CD4-positive, alpha-beta T cell treated with Interleukin-4 for 1 hour (primary cell): ENCODE data around the gene LY6G6C.
"Not testable (repeated sequence)": the region's sequence is repeated elsewhere in the genome, so short reads cannot be mapped to it uniquely, and the experiment has no call there.

ENCODE experiments used
- DNase-seq, 2 donors: peaks; one replicate each; pipeline ENCODE4 v3.0.0-alpha.2; 2020 to 2022

LY6G6C gene

DNA sequence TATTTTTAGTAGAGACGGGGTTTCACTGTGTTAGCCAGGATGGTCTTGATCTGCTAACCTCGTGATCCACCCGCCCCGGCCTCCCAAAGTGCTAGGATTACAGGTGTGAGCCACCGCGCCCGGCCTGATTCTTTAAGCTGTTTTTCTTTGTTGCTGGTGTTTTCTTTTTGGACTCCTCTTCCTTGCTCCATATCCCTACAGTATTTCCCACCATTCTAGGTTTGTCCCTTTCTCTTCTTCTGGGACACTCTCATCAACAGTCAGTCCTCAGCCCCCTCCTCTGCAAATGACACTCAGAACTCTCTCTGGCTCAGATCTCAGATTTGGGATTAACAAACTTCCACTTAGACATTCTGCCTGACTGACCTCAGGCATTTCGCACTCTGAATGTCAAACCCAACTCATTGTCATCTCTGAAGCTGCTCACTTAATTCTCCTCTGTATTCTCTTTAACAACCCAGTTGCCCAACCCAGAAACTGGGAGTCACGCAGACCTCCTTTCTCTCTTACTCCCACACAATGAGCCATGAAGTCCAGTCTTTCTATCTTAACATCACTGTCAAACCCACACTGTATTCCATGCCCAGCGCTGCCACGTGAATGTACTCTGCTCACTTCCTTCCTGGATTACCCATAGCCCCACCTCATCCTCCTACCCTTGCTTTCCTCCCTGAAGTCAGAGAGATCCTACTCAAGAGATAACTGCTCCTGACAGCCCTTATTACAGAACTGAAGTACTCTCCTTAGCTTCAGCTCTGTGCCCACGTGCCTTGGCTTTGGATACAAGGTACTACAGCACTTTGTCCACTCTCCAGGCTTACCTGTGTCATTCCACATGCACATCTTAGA lies 4.2 kb upstream of the LY6G6C start:
- DNase-seq, result no peak

DNA sequence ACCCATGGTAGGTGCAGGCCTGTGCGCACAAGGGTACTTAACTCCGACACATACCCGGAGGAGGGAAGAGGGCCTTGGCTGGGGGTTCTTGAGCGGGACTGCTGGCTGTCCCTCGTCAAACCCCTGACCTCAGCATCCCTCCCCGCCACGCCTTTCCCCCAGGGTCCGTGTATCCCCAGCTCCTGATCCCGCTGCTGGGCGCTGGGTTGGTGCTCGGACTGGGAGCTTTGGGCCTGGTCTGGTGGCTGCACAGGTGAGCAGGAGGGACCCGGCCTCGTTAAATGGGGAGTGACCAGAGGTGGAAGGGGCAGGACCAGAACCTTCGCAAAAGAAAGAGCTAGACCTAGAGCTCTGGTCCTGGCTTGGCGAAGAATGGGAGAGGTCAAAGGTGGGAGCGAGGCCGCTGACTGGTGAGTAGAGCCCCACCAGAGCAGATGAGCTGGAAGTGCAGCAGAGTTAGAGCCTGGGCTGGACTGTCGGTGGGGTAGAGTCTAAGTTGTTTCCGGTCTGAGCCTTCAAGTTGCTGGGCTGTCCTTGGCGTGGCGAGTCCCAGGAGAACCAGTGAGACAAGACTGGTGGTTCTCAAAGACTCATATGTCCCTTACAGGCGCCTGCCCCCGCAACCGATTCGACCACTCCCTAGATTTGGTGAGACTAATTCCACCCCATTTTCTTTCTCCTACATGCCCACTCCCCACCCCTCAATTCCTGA lies 2.6 kb upstream of the LY6G6C start:
- no peak for DNase-seq

DNA sequence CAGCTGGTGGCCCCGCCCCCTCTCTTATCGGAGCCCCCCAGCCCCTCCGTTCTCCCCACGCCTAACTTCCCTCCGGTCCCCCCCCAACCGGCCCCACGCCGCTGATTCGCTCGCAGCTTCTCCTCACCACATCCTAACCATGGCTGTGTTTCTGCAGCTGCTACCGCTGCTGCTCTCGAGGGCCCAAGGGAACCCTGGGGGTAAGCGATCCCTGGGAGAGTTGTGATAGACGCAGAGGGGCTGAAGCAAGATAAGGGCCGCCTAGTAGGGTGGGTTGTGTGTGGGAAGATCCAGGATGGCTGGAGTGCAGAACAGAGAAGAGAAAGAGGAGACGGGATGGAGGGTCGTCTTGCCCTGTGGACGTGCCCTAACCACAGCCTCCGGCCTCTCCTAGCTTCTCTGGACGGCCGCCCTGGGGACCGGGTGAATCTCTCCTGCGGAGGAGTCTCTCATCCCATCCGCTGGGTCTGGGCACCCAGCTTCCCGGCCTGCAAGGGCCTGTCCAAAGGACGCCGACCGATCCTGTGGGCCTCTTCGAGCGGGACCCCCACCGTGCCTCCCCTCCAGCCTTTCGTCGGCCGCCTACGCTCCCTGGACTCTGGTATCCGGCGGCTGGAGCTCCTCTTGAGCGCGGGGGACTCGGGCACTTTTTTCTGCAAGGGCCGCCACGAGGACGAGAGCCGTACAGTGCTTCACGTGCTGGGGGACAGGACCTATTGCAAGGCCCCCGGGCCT lies 1.9 kb upstream of the LY6G6C start, which contains the start of gene MPIG6B:
Gene MPIG6B (plus strand): TSS at position 129 of the 735 bp plus-strand sequence. CDS start 11 bp downstream, at position 140.
- no peak for DNase-seq

DNA sequence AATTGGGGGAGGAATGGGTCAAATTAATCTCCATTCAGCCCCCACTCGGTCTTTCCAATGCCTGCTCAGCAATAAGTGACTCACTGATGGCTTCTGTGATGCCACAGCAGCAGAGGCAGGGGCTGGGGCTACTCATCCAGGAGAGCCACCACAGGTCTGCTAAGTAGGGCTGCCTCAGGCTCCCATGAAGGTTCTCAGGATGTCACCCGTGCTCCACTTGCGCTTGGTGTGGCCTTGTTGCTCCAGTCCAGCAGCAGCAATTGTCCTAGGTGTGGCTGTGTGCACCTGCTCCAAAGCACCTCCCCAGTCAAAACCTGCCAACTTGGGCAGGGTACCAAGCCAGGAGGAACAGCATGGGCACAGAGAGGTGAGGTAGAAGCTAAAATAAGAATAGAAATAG lies 627 bp upstream of the LY6G6C start:
- DNase-seq, result no peak

DNA sequence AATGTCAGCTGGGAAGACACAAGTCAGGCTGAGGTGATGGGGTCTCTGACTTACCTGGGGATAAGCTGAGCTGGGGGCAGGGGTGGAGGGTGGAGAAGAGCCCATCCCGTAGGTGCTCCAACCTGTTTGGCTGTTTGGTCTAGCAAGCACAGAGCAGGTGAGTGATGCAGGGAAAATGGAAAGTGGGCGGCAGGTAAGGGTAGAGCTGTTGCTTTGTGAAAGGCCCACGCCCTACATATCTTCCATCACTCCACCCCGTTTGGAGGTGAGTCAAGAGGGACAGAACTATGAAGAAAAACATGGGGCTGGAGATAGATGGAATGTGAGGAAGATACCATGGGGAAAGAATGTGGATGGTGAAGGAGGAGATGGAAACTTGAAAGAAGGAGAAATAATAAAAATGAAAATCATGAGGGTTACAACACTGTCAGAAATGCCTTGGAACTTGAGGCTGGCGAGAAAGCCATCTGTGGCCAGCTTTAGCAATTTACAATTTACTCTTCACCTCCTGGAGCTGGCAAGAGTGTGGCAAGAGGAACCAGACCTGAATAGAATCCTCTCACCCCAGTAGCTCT lies 1.3 kb downstream of the LY6G6C start:
- DNase-seq, result no peak

DNA sequence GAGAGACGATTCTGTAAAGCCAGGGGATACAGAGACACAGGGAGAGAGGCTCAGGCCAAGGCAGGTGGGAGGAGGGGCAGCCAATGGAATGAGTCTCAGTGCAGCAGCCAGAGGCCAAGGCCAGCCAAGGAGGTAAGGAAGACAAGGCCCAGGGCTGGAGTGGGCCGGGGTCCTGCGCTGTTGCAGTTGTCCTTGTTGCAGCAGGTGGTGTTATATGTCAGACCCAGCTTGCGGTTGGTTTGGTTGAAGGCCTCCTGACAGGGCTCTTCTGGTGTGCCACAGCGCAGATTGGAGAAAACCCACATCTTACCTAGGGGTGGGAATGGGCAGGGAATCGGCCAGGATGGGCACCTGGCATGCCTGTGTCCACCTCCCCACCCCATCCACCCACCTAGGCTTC lies 2.5 kb downstream of the LY6G6C start:
- DNase-seq, result no peak

DNA sequence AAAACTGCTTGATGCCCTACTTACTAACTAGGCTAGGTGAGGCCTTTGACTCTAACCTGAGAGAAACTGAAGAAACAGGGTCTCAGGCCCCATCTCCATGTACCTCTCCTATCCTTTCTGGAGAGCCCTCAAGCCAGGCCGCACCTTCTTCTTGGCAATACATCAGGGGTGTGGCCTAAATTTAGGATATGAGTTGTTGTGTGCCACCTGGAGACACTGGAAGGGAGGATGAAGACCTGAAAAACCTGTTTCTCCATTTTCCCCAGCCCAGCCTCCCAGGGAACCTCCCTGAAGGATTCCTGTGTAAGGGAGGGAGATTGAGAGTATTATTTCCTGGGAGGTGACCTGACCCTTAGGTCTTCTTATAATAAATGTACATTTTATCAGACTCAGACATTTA lies 3.3 kb downstream of the LY6G6C start:
- DNase-seq, result no peak

DNA sequence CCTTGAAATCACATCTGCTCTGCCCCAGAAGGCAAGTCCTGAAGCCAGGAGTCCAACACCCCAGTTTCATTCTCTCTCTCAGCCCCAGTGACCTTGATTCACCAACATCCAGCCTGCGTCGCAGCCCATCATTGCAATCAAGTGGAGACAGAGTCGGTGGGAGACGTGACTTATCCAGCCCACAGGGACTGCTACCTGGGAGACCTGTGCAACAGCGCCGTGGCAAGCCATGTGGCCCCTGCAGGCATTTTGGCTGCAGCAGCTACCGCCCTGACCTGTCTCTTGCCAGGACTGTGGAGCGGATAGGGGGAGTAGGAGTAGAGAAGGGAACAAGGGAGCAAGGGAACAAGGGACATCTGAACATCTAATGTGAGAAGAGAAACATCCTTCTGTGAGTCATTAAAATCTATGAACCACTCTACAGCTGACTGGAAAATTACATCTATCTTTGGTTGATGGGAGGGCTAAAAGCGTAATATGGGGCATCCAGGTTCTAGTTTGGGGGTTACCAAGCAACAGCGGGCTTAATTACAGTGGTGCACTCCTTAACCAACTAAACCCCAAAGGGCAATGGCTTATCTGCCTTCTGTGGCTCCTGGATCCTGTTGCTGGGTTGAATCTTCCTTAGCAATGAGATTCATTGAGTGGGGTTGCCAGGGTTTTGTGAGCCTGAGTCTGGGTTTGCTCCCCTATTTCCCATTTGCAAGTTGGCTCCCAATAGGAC lies 3.9 kb downstream of the LY6G6C start:
- no peak for DNase-seq

DNA sequence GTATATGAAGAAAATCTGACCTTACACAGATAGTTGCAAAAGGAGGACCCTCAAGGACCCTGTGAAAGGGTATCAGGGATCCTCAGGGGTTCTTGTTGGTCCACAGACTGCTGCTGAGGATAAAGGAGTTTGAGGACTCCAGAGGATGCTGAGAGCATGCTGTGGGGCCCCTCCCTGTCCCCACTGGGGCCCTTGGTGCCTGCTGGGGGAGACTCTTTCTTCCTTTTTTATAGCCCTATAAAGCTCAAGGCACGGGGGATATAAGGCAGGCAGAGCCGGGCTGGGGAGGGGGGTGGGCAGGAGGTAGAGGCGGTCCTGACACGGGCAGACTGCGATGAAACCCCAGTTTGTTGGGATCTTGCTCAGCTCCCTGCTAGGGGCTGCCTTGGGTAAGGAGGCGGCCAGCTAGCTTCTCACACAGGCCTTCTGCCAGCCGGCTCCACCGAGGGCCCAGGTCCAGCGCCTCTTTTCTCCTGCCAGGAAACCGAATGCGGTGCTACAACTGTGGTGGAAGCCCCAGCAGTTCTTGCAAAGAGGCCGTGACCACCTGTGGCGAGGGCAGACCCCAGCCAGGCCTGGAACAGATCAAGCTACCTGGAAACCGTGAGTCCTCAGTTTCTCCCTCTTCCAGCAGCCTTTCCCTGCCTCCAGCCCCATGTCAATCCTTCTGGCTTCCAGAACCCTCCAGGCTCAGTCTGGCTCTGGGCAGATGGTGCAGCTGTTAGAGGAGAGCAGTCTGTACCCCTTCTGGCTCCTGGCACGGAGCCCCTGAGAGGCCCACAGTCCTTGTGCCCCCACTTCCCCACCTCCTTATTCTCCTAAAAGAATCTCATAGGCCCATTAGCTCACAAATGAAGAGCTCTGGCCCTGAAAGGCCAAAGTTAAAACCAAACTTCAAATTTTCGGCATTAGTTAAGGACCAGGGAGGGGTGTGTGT lies 6.3 kb downstream of the LY6G6C start, which contains the start of gene LY6G6D:
Gene LY6G6D (plus strand): TSS at position 327 of the 937 bp plus-strand sequence. CDS start 8 bp downstream, at position 335.
- no peak for DNase-seq

DNA sequence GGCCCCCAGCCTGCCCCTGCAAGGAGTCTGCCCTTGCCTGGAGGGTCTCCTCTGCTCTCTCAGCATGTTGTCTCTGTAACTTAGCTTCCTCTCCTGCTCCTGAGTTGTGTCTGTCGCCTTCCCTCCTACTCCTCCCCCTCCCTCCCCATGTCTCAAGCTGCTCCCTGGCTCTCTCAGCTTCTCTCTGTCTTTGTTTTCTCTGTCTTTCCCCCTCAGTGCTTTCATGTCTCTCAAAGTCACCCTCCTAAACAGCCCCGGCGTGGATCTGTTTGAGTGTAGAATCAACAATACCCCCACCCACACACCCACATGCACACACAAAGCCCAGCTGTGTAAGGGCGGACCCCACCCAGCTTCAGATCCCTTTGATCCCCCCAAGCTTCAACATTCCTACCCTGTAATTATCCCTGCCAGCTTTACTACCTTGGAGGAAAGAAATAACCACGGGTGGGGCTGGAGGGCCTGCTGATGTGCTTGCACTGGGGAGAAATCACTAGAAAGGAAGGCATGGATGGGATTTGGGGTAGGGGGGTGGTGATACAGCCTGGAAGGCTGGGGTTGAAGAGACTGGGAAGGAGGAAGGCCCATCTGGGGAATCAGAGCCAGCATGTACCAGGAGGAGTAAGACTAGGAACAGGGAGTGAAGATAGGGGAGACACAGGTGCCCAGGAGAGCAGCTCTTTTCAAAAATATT lies 7.4 kb downstream of the LY6G6C start:
- no peak for DNase-seq

DNA sequence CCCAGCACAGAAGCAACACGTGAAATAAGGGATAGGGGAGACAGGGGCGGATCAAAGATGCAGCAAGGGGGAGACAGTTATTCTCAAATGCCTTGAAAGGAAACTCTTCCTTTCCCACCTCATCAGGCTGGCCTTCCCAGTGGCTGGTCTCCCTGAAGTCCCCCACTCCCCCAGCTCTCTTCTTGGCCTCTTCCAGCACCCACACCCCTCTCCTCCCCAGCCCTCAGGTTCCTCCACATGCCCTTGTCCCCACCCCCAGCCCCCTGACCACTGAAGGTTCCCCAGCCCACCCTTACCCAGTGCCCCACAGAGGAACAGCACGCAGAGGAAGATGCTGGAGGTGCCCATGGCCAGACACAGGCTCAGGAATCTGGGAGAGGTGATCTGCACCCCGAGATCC lies 8.1 kb downstream of the LY6G6C start:
- DNase-seq, result no peak

DNA sequence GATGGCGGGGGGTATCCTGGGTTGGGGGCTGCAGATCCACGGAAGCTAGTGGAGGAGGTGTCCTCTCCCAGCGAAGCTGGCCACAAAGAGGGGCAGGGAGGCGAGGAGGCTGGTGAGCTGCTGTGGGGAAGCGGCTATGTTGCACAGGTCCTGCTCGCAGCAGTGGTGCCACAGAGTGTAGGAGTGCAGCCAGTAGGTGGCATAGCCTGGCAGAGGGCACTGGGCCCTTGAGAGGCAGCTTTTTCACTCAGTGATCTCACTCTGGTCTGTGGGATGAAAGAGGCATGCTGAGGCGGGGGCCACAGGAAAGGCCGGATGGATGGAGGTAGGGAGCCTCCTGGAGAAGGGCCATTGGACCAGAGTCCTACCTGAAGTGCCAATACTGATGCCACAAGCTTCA lies 9.2 kb downstream of the LY6G6C start:
- DNase-seq, result peak; percentile 28 to 35

DNA sequence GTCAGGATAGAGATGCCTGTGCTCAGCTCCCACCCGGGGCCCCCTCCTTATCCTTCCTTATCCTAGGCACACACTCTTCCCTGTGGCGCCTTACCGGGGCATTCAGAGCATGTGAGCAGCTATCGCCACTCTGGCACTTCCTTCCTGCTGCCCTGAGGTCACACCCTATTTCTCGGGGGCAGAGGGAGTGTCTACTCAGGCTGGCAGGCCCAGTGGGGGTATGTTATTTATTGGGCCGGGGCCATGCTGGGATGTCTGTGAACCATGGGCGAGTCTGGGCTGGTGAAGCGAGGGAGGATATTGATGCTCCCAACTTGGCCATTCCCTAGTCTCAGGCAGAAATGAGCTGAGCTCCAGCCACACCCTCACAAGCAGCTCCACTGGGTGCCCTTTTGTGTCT lies 10.3 kb downstream of the LY6G6C start:
- DNase-seq, result peak in 1 of 2 donors; percentile 24

DNA sequence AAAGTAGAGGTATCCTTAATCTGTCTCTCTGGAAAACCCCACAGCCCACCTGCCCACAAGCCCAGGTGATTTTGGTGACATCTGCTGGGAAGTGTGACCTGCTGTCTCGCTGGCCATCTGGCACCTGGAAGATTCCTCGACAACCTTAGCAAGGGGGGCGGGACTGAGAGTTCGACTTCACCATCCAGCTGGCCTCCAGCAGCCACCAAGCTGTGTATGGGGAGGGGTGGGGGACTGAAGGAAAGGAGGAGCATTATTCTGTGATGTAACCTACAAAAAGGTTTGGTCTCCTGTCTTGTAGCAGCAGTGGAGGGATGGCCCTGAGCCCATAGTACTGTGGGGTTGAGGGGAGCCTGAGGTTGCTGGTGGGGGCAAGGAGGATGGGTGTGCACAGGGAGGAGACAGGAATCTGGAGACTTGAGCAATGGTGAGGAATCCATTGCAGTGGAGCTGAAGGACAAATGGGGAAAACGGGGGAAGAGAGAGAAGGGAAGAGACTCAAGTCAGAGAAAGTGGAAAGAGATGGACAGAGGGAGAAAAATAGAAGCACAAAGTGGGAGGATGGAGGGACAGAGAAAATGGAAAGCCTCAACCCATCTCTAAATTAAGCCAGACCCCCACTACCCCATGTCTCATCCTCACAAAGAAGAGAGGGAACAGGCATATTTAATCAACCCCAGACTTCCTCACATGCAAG lies 10.9 kb downstream of the LY6G6C start:
- DNase-seq, result no peak

DNA sequence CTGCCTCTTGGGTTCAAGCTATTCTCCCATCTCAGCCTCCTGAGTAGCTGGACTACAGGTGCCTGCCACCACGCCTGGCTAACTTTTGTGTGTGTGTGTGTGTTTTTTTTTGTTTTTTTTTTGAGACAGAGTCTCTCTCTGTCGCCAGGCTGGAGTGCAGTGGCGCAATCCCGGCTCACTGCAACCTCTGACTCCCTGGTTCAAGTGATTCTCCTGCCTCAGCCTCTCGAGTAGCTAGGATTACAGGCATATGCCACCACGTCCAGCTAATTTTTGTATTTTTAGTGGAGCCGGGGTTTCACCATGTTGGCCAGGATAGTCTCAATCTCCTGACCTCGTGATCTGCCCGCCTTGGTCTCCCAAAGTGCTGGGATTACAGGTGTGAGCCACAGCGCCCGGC lies 12.4 kb downstream of the LY6G6C start:
- not testable (repeated sequence) for DNase-seq

DNA sequence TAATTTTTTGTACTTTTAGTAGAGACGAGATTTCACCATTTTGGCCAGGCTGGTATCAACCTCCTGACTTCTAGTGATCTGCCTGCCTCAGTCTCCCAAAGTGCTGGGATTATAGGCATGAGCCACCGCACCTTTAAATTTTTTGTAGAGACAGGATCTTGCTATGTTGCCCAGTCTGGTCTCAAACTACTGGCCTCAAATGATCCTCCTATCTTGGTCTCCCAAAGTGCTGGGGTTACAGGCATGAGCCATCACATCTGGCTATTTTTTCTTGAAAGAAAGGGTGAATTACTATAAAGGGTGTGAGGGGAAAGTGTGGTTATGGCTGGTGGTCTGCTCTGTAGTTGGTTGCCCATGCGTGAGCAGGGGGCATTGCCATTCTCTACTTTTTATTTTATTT lies 13.3 kb downstream of the LY6G6C start:
- no peak for DNase-seq

DNA sequence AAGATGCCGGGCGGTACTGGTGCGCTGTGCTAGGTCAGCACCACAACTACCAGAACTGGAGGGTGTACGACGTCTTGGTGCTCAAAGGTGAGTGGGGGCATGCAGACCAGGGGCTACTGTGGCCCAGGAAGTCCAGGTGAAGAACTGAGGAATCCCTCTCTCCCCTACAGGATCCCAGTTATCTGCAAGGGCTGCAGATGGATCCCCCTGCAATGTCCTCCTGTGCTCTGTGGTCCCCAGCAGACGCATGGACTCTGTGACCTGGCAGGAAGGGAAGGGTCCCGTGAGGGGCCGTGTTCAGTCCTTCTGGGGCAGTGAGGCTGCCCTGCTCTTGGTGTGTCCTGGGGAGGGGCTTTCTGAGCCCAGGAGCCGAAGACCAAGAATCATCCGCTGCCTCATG lies 13.8 kb downstream of the LY6G6C start:
- DNase-seq, result no peak

DNA sequence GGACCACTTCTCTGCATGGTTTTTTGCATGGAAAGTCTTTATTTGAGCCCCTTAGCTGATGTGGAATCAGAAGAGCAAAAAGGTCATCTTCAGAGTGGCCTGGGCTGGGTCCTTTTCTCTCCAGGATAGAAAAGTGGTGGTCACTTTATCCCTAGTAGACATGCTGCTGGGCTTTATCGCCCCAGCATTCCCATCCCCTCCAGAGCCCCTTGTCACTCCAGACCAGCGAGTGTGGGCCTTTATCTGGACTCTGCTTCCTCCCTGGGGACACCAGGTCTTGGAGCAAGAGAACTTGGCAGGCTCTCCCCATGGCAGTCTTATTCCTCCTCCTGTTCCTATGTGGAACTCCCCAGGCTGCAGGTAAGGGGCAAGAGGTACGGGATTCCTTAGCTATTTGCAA lies 14.9 kb downstream of the LY6G6C start, which contains the start of gene LY6G6F:
Gene LY6G6F (plus strand): TSS at position 268 of the 400 bp plus-strand sequence. CDS start 41 bp downstream, at position 309.
- DNase-seq, result no peak

DNA sequence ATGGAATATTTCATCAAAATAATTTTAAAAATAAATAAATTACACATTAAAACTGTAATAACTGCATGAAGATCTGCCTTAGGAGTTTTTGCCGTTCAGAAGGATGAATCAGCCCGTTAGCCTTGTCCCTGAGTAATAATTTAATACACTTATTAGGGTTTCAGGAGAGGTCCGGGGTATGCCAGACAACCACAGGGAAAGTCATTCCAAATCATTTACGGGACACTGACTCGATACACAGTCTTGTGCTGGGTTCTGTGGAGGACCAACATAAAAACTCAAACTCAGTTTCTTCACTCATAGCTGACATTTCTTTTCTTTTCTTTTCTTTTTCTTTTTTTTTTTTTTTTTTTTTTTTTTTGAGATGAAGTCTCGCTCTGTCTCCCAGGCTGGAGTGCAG lies 15.6 kb downstream of the LY6G6C start:
- DNase-seq, result no peak
